ENCODE results near the gene TRIM40.

DNA sequence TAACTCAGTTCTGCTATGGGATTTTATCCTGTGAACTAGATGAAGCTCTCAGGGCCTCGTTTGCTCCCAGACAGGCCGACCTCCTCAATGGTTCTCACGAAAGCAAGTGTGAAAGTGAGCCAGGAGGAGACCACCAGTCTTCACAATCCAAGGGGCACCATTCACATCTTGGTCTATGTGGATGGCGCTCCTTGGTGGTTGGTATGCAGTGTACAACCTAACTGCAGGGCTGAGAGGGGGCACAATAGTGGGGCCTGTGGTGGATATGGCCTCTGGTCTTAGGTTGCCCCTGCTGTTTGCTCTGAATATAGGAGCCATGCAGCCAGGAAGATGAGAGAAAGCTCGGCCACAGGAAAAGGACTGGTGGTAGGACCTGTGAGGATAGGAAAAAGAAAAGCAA lies 52.6 kb downstream of the TRIM40 start:
- TF ChIP-seq TAF1 (IDR thresholded peaks at IDR 0.05; ENCODE audit: borderline replicate concordance, insufficient read depth, low read length) (no peak), POLR2AphosphoS5 (IDR thresholded peaks at IDR 0.05; ENCODE audit: low read depth, low read length) (no peak)

All from PFSK-1 (cell line).